Gastrocnemius medialis (tissue), 4 donors: ENCODE results near the gene SIKE1. TPM values are rescaled to one million over a fixed set of nuclear protein-coding genes. Genes with fewer than 3 reads are reported as not detected.

Experiments
- ATAC-seq, 2 donors: fragments of 150-250 bp; one replicate each; pipeline ENCODE4 v1.9.1; 2016
- DNase-seq, 2 donors: peaks; one replicate each; pipeline ENCODE4 v3.0.0-alpha.2; 2019
- H3K27ac ChIP-seq, 4 donors: fragments of 200-600 bp; sonication (generic); 1 replicate in 1 of 4; 2 replicates in 3 of 4; pipeline ENCODE4 v1.5.1; 2016 to 2018; ENCODE audit warnings: mild to moderate bottlenecking in 2 of 4, moderate library complexity in 1 of 4
- H3K27me3 ChIP-seq, 3 donors: fragments of 200-600 bp; sonication (generic) in 2 of 3; 1 replicate in 1 of 3; 2 replicates in 2 of 3; pipeline versions ENCODE4 v1.5.1 to v1.6.0; 2016 to 2019; ENCODE audit warnings: mild to moderate bottlenecking in 1 of 3, moderate library complexity in 1 of 3
- H3K36me3 ChIP-seq, 2 donors: fragments of 200-600 bp; sonication (generic) in 1 of 2; one replicate each; pipeline ENCODE4 v1.5.1; 2017 to 2018
- H3K4me1 ChIP-seq, 2 donors: fragments of 200-600 bp; sonication (generic) in 1 of 2; one replicate each; pipeline ENCODE4 v1.5.1; 2016 to 2017; ENCODE audit warnings: mild to moderate bottlenecking in 2 of 2
- H3K4me3 ChIP-seq, 4 donors: fragments of 200-600 bp; sonication (generic) in 3 of 4; 1 replicate in 1 of 4; 2 replicates in 3 of 4; pipeline ENCODE4 v1.5.1; 2016 to 2019; ENCODE audit warnings: mild to moderate bottlenecking in 2 of 4
- H3K9me3 ChIP-seq, 3 donors: fragments of 200-600 bp; sonication (generic) in 2 of 3; 1 replicate in 1 of 3; 2 replicates in 2 of 3; pipeline ENCODE4 v1.5.1; 2016 to 2019
- POLR2A ChIP-seq, 2 donors: fragments of 450-650 bp; IDR thresholded peaks; one replicate each; pipeline ENCODE4 v1.6.1; 2017; ENCODE audit warnings: antibody characterized with exemption in 2 of 2, mild to moderate bottlenecking in 2 of 2, moderate library complexity in 2 of 2
- in situ Hi-C, 4 donors: fragments of 200-750 bp; cut with MboI; loops; one replicate each; pipeline versions ENCODE4 v1.15.0 to v1.8.0; 2017; ENCODE audit warnings: low sequenced_read_pairs in 4 of 4
- intact Hi-C: fragments of 100-400 bp; cut with DNase I; formaldehyde crosslinking; loops from one replicate; pipeline ENCODE4 v1.15.1; 2023; ENCODE audit warnings: low total_unique reads
- total RNA-seq, 4 donors: library from RNA; depleted of rRNA; stranded (reverse); fragments of >200 nt; gene quantifications; one replicate each; pipeline versions ENCODE4 v1.1.0 to v1.2.3, GENCODE V29; 2016
- TF ChIP-seq, protein P1 (sequence below), 5 experiments: fragments of 450-650 bp in 3 of 5; fragments of 200-600 bp in 2 of 5; sonication (generic) in 2 of 5; IDR thresholded peaks in 4 of 5; conservative IDR thresholded peaks in 1 of 5; 1 replicate in 4 of 5; 2 replicates in 1 of 5; pipeline ENCODE4 v1.5.1; 2016 to 2019; ENCODE audit warnings: antibody characterized with exemption in 5 of 5, mild to moderate bottlenecking in 3 of 5, moderate library complexity in 3 of 5

The SIKE1 gene
- total RNA-seq, 4 donors from 2014 or later = 25.7 to 37.8 (median 36.3) TPM

DNA sequence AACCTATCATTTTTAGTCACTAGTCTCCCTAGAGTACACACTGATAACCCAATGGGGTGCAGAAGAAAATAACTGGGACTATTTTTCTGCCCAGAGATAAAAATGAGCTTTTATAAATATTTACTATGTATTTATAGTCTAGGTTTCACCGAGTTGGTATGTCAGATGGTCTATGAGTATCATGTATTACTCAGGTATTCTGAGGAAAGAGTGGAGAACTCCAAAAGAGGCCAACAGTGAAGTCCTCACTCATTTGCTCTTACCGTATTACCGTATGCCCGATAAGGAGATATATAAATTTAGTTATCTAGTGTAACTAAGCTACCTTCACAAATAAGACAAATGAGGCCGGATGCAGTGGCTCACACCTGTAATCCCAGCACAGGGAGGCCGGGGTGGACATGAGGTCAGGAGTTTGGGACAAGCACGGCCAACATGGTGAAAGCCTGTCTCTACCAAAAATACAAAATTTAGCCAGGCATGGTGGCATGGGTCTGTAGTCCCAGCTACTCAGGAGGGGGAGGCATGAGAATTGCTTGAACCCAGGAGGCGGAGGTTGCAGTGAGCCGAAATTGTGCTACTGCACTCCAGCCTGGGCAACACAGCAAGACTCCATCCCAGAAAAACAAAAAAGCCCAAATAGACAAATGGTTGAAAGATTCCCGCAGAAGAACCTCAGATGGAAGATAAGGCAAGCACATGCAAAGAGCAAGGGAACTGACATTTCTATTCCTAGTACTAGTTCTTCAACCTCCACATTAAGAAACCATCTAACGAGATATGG is 38.3 kb downstream of the SIKE1 start:
- intact Hi-C loops (no loop called here), in situ Hi-C loops (loop anchor here in 2 of 4 donors (10.0 kb wide), 2 partner anchors 47 to 67 kb away; partner anchors contain the start of genes AMPD1 (in 1 of the 2) and DENND2C (in 1 of the 2))
- Histone ChIP-seq H3K9me3 (no peaks in the 10 kb centered on the region), H3K4me1 (peaks cover 80 to 82% of the 10 kb centered on the region in 2 donors), H3K36me3 (peaks cover 0 to 22% of the 10 kb centered on the region in 2 donors), H3K27ac (peak overlapping the region; percentile 97 to 100 (median 98)), H3K27me3 (no peaks in the 10 kb centered on the region), H3K4me3 (no peak overlapping the region)
- no peak for TF ChIP-seq POLR2A (IDR thresholded peaks at IDR 0.05)
- TF ChIP-seq, protein P1, sequence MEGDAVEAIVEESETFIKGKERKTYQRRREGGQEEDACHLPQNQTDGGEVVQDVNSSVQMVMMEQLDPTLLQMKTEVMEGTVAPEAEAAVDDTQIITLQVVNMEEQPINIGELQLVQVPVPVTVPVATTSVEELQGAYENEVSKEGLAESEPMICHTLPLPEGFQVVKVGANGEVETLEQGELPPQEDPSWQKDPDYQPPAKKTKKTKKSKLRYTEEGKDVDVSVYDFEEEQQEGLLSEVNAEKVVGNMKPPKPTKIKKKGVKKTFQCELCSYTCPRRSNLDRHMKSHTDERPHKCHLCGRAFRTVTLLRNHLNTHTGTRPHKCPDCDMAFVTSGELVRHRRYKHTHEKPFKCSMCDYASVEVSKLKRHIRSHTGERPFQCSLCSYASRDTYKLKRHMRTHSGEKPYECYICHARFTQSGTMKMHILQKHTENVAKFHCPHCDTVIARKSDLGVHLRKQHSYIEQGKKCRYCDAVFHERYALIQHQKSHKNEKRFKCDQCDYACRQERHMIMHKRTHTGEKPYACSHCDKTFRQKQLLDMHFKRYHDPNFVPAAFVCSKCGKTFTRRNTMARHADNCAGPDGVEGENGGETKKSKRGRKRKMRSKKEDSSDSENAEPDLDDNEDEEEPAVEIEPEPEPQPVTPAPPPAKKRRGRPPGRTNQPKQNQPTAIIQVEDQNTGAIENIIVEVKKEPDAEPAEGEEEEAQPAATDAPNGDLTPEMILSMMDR (IDR thresholded peaks at IDR 0.05 in 4 of 5, conservative IDR thresholded peaks at IDR 0.05 in 1 of 5) = no peak
- ATAC-seq = peak; percentile 43 to 72
- DNase-seq = no peak

DNA sequence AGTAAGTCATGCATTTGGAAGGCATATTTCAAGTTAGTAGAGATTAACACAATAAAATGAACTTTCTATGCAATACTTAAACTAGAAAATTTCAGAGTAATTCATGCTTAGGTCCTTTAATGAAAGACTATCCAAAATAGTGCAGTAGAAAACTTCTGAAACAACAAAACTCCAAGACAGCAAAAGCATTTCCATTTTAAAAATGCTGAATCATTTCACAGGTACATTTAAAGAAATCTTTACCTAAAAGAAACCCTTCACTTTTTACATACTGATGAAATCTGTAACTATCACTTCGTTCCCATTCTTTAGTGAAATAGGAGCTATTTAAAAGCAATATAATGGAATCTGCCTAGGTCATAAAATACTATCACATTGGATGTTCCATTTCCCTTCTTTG is 40.2 kb downstream of the SIKE1 start:
- in situ Hi-C loops (loop anchor here in 2 of 4 donors (10.0 kb wide), 2 partner anchors 46 to 66 kb away; partner anchors contain the start of genes AMPD1 (in 1 of the 2) and DENND2C (in 1 of the 2)), intact Hi-C loops (no loop called here)
- H3K4me1 ChIP-seq = peaks cover 80 to 81% of the 10 kb centered on the region in 2 donors
- H3K36me3 ChIP-seq = peaks cover 0 to 41% of the 10 kb centered on the region in 2 donors
- H3K27me3 ChIP-seq = no peaks in the 10 kb centered on the region
- H3K4me3 ChIP-seq = no peak overlapping the region
- DNase-seq (no peak), ATAC-seq (no peak)
- no peaks in the 10 kb centered on the region for H3K9me3 ChIP-seq
- H3K27ac ChIP-seq = peak overlapping the region; percentile 97 to 100 (median 98)
- TF ChIP-seq, protein P1 (IDR thresholded peaks at IDR 0.05 in 4 of 5, conservative IDR thresholded peaks at IDR 0.05 in 1 of 5) = no peak
- TF ChIP-seq POLR2A (IDR thresholded peaks at IDR 0.05) = no peak

DNA sequence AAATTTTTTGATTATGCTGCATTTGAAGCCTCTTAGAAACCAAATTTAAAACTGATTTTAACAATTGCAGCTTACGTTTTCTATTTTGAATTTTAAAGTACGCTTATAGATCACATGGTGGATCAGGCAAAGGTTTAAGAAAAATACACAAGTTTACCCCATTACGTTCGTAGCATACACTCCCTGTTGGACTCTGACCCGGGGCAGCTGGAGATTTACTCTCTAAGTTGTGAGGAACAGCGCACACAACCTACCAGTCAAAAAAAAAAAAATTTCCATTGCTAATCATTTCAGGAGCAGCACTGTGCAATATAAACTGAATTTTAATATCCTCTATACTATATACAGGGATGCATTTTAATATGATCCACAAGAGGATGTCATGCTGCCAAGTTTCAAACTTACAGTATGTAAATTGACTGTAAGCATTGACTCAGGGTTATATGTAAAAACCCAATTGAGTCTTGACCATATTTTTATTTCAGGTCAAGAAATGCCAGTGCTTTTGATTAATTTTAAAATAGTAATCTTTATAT is 43.1 kb downstream of the SIKE1 start:
- Histone ChIP-seq H3K36me3 (peaks cover 0 to 70% of the 10 kb centered on the region in 2 donors), H3K4me3 (no peak overlapping the region), H3K27me3 (no peaks in the 10 kb centered on the region), H3K4me1 (peaks cover 61 to 70% of the 10 kb centered on the region in 2 donors), H3K9me3 (no peaks in the 10 kb centered on the region), H3K27ac (peak overlapping the region; percentile 65 to 99 (median 70))
- in situ Hi-C loops = no loop called here
- no peak for DNase-seq
- TF ChIP-seq, protein P1 (IDR thresholded peaks at IDR 0.05 in 4 of 5, conservative IDR thresholded peaks at IDR 0.05 in 1 of 5) = no peak
- TF ChIP-seq POLR2A (IDR thresholded peaks at IDR 0.05) = no peak
- intact Hi-C loops = no loop called here
- ATAC-seq = no peak

DNA sequence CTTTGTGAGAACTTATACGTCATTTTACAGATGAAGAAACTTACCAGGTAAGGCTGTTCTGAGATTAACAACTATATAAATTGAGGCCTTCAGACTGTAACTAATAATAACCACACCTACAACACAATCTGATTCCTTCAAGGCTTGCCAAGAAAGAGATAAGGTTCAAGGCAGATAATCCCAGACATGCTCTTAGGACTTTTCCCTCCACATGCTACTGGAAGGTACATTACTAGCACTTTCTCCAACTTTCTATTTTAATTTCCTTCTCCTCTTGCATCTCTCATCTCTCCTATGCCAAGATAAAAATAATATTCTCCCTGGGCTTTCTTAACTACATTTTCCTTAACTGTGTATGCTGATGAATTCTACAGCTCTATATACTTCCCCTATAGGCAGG is 45.0 kb downstream of the SIKE1 start:
- Histone ChIP-seq H3K27me3 (no peaks in the 10 kb centered on the region), H3K36me3 (peaks cover 0 to 89% of the 10 kb centered on the region in 2 donors), H3K9me3 (no peaks in the 10 kb centered on the region), H3K4me3 (no peak overlapping the region), H3K4me1 (peaks cover 49 to 72% of the 10 kb centered on the region in 2 donors), H3K27ac (peak overlapping the region; percentile 65 to 74 (median 66))
- TF ChIP-seq POLR2A (IDR thresholded peaks at IDR 0.05) = no peak
- TF ChIP-seq, protein P1 (IDR thresholded peaks at IDR 0.05 in 4 of 5, conservative IDR thresholded peaks at IDR 0.05 in 1 of 5) = no peak
- DNase-seq = no peak
- intact Hi-C loops = no loop called here
- peak; percentile 63 to 81 for ATAC-seq
- in situ Hi-C loops = no loop called here
